Stomach (tissue), 9 donors: ENCODE measurements around the gene SNRNP40. TPM values are rescaled to one million over a fixed set of nuclear protein-coding genes. Genes with fewer than 3 reads are reported as not detected.
A peak's percentile ranks its signal among the peaks of the same experiment; 100 is the strongest.

Source experiments
- DNase-seq, 2 donors: peaks; one replicate each; pipeline versions ENCODE4 v3.0.0 to v3.0.0-alpha.2; 2013 to 2019
- H3K27ac ChIP-seq, 5 donors: fragments of 200-600 bp in 4 of 5; sonication (generic) in 4 of 5; one replicate each; pipeline ENCODE4 v1.5.1; 2013 to 2019; ENCODE audit warnings: mild to moderate bottlenecking in 1 of 5, moderate library complexity in 1 of 5
- H3K27me3 ChIP-seq, 3 donors: fragments of 200-600 bp; sonication (generic); one replicate each; pipeline ENCODE4 v1.5.1; 2017 to 2019; ENCODE audit warnings: mixed run types in 1 of 3
- H3K36me3 ChIP-seq, 4 donors: fragments of 200-600 bp; sonication (generic); 1 replicate in 3 of 4; 2 replicates in 1 of 4; pipeline ENCODE4 v1.5.1; 2016 to 2019
- H3K4me1 ChIP-seq, 4 donors: fragments of 200-600 bp; sonication (generic); one replicate each; pipeline ENCODE4 v1.5.1; 2016 to 2019
- H3K4me3 ChIP-seq, 4 donors: fragments of 200-600 bp; sonication (generic) in 3 of 4; one replicate each; pipeline ENCODE4 v1.5.1; 2016 to 2019; ENCODE audit warnings: mild to moderate bottlenecking in 1 of 4
- H3K9me3 ChIP-seq, 4 donors: fragments of 200-600 bp; sonication (generic); one replicate each; pipeline ENCODE4 v1.5.1; 2016 to 2019
- EP300 ChIP-seq: sonication (generic); formaldehyde crosslinking; IDR thresholded peaks from one replicate; pipeline ENCODE4 v1.6.1; 2017; ENCODE audit warnings: antibody characterized with exemption
- POLR2A ChIP-seq, 4 donors: fragments of 450-650 bp; IDR thresholded peaks; one replicate each; pipeline ENCODE4 v1.6.1; 2016; ENCODE audit warnings: antibody characterized with exemption in 4 of 4, control low read depth in 2 of 4, mild to moderate bottlenecking in 1 of 4, moderate library complexity in 1 of 4
- POLR2AphosphoS5 ChIP-seq, 3 donors: sonication (generic); formaldehyde crosslinking; IDR thresholded peaks; one replicate each; pipeline ENCODE4 v1.6.1; 2016; ENCODE audit warnings: antibody characterized with exemption in 3 of 3
- WGBS, 5 donors: extraction: QIAGEN DNeasy Blood & Tissue Kit in 3 of 5; methylation state at CpG; one replicate each; pipeline versions ENCODE4 v1.1.5 to v1.1.7; 2013 to 2018; 5-methylcytosine and 5-hydroxymethylcytosine counted together
- intact Hi-C: fragments of 100-400 bp; cut with DNase I; formaldehyde crosslinking; loops from one replicate; pipeline ENCODE4 v1.15.1; 2023; ENCODE audit warnings: low total_unique reads
- polyA plus RNA-seq, 3 donors: library from polyadenylated mRNA; stranded (reverse); fragments of 200-250 nt; gene quantifications; one replicate each; pipeline ENCODE4 v1.2.3, GENCODE V29; 2013
- total RNA-seq, 5 donors: library from RNA; depleted of rRNA; stranded (reverse); fragments of >200 nt; gene quantifications; one replicate each; pipeline versions ENCODE4 v1.1.0 to v1.2.3, GENCODE V29; 2014 to 2016
- TF ChIP-seq, protein P1 (sequence below), 7 experiments: fragments of 450-650 bp in 4 of 7; fragments of 200-600 bp in 3 of 7; sonication (generic) in 3 of 7; IDR thresholded peaks; one replicate each; pipeline ENCODE4 v1.5.1; 2016 to 2019; ENCODE audit warnings: antibody characterized with exemption in 7 of 7, control low read depth in 2 of 7, mild to moderate bottlenecking in 1 of 7
- donor health status: healthy with polysubstance abuse.
- donor health status: Bipolar disorder and iron deficiency.
- donor health status: healthy.

SNRNP40 gene
- total and polyA plus RNA-seq, 8 donors: 1.8 to 100 (median 19.5) TPM

- 79 to 96% (median 94%) methylated on average over 2 of the region's 2 CpGs for WGBS, 5 donors
Observed at GRCh38 chr1:31232689-31233088, 63.9 kb downstream of the SNRNP40 start.

DNA sequence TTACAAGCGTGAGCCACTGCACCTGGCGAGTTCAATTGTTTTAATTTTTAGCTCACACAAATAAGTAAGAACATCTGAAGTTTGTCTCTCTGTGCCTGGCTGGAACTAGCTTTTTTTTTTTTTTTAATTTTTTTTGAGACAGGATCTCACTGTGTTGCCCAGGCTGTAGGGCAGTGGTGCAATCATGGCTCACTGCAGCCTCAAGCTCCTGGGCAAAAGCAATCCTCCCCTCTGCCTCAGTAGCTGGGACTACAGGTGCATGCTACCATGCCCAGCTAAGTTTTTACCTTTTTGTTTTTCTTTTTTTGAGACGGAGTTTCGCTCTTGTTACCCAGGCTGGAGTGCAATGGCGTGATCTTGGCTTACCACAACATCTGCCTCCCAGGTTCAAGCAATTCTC lies 64.8 kb downstream of the SNRNP40 start:
- no peaks in the 10 kb centered on the region for H3K36me3 ChIP-seq
- intact Hi-C loops: no loop called here
- 93 to 99% (median 93%) methylated on average over 5 of the region's 5 CpGs for WGBS, 5 donors
- peaks cover 0 to 43% (median 27%) of the 10 kb centered on the region in 3 donors for H3K27me3 ChIP-seq
- no peak overlapping the region for H3K4me3 ChIP-seq
- no peak for DNase-seq
- TF ChIP-seq, protein P1, sequence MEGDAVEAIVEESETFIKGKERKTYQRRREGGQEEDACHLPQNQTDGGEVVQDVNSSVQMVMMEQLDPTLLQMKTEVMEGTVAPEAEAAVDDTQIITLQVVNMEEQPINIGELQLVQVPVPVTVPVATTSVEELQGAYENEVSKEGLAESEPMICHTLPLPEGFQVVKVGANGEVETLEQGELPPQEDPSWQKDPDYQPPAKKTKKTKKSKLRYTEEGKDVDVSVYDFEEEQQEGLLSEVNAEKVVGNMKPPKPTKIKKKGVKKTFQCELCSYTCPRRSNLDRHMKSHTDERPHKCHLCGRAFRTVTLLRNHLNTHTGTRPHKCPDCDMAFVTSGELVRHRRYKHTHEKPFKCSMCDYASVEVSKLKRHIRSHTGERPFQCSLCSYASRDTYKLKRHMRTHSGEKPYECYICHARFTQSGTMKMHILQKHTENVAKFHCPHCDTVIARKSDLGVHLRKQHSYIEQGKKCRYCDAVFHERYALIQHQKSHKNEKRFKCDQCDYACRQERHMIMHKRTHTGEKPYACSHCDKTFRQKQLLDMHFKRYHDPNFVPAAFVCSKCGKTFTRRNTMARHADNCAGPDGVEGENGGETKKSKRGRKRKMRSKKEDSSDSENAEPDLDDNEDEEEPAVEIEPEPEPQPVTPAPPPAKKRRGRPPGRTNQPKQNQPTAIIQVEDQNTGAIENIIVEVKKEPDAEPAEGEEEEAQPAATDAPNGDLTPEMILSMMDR (IDR thresholded peaks at IDR 0.05): no peak
- no peak for TF ChIP-seq POLR2AphosphoS5 (IDR thresholded peaks at IDR 0.05)
- no peak for TF ChIP-seq EP300
- no peak for TF ChIP-seq POLR2A (IDR thresholded peaks at IDR 0.05)
- no peaks in the 10 kb centered on the region for H3K9me3 ChIP-seq
- H3K4me1 ChIP-seq: no peaks in the 10 kb centered on the region
- no peak overlapping the region for H3K27ac ChIP-seq

More at GRCh38 chr1:31232689-31233088, 63.9 kb downstream of the SNRNP40 start:
- H3K9me3 ChIP-seq: no peaks in the 10 kb centered on the region
- peaks cover 0 to 52% (median 33%) of the 10 kb centered on the region in 3 donors for H3K27me3 ChIP-seq
- H3K36me3 ChIP-seq: no peaks in the 10 kb centered on the region
- H3K27ac ChIP-seq: no peak overlapping the region
- no peak for DNase-seq
- H3K4me3 ChIP-seq: no peak overlapping the region
- no peaks in the 10 kb centered on the region for H3K4me1 ChIP-seq
- TF ChIP-seq, protein P1 (IDR thresholded peaks at IDR 0.05): no peak
- TF ChIP-seq EP300 (no peak), POLR2AphosphoS5 (IDR thresholded peaks at IDR 0.05) (no peak), POLR2A (IDR thresholded peaks at IDR 0.05) (no peak)
- intact Hi-C loops: no loop called here

GRCh38 chr1:31230378-31230777 lies 66.2 kb downstream of the SNRNP40 start:
- peaks cover 0 to 30% (median 13%) of the 10 kb centered on the region in 3 donors for H3K27me3 ChIP-seq
- intact Hi-C loops: no loop called here
- H3K27ac ChIP-seq: no peak overlapping the region
- H3K4me3 ChIP-seq: no peak overlapping the region
- H3K36me3 ChIP-seq: no peaks in the 10 kb centered on the region
- DNase-seq: no peak
- H3K9me3 ChIP-seq: no peaks in the 10 kb centered on the region
- 62 to 70% (median 64%) methylated on average over 2 to 3 of the region's 3 CpGs for WGBS, 5 donors
- no peak for TF ChIP-seq POLR2A (IDR thresholded peaks at IDR 0.05)
- no peak for TF ChIP-seq POLR2AphosphoS5 (IDR thresholded peaks at IDR 0.05)
- TF ChIP-seq, protein P1 (IDR thresholded peaks at IDR 0.05): no peak
- no peak for TF ChIP-seq EP300
- no peaks in the 10 kb centered on the region for H3K4me1 ChIP-seq

GRCh38 chr1:31228986-31229385 lies 67.6 kb downstream of the SNRNP40 start:
- intact Hi-C loops: no loop called here
- Histone ChIP-seq H3K4me1 (no peaks in the 10 kb centered on the region), H3K27me3 (peaks cover 0 to 24% (median 4%) of the 10 kb centered on the region in 3 donors), H3K9me3 (no peaks in the 10 kb centered on the region), H3K36me3 (no peaks in the 10 kb centered on the region), H3K4me3 (no peak overlapping the region), H3K27ac (no peak overlapping the region)
- no peak for TF ChIP-seq POLR2A (IDR thresholded peaks at IDR 0.05)
- no peak for TF ChIP-seq EP300
- no peak for TF ChIP-seq POLR2AphosphoS5 (IDR thresholded peaks at IDR 0.05)
- TF ChIP-seq, protein P1 (IDR thresholded peaks at IDR 0.05): no peak
- DNase-seq: peak in 1 of 2 donors; percentile 38
